ENCODE measurements around the gene CBX7. TPM values are rescaled to one million over a fixed set of nuclear protein-coding genes. Genes with fewer than 3 reads are reported as not detected.

Gene CBX7
- total and polyA plus RNA-seq, 2 of the 8 experiments (the other 6 are each of a cell fraction or from before 2014, with no cell fraction given) = 6.9 to 8.7 TPM

GRCh38 chr22:39130152-39130704 is 22.3 kb downstream of the CBX7 start:
- Histone ChIP-seq H4K91ac (replicated peaks; ENCODE audit: insufficient read length, low read length) (no peak overlapping the region), H3K18ac (ENCODE audit: extremely low read depth, low read length) (no peak overlapping the region), H3K9me3 (ENCODE audit: insufficient read depth in 2 of 2, low read depth in 1 of 2, low read length in 1 of 2) (0 out of 4 replicates have a peak, but pooled peaks cover 0 to 3% of the 10 kb centered on the region in 2 experiments), H3K56ac (replicated peaks; ENCODE audit: insufficient read length, low read depth, low read length) (no peak overlapping the region), H3K23me2 (ENCODE audit: low read depth, low read length) (no peaks in the 10 kb centered on the region), H4K8ac (ENCODE audit: extremely low read depth, insufficient read depth, low read length) (no peak overlapping the region), H3K79me2 (ENCODE audit: control insufficient read depth in 1 of 2, insufficient read depth in 2 of 2, low read length in 2 of 2) (no peaks in the 10 kb centered on the region), H2BK15ac (ENCODE audit: low read length) (0 out of 2 replicates have a peak overlapping the region, but pooled peaks have one; percentile 40), H3K27me3 (replicated peaks in 1 of 4; ENCODE audit: control insufficient read depth in 3 of 4, extremely low read depth in 1 of 4, insufficient read depth in 3 of 4, low read length in 3 of 4) (no peaks in the 10 kb centered on the region), H3K4me3 (ENCODE audit: extremely low read depth in 1 of 4, insufficient read depth in 2 of 4, low read depth in 3 of 4, low read length in 4 of 4) (no peak overlapping the region), H3K4ac (replicated peaks; ENCODE audit: insufficient read length, low read depth, low read length) (peak overlapping the region; percentile 96), H2AK5ac (ENCODE audit: low read depth, low read length) (peak overlapping the region; percentile 40; the same call in 1 of the 2 replicates), H3K79me1 (ENCODE audit: low read depth, low read length) (no peaks in the 10 kb centered on the region), H3K14ac (ENCODE audit: insufficient read length) (no peak overlapping the region), H3K23ac (ENCODE audit: insufficient read length) (no peak overlapping the region), H4K20me1 (replicated peaks in 1 of 2; ENCODE audit: control insufficient read depth in 1 of 2, insufficient read depth in 2 of 2, low read length in 2 of 2) (no peaks in the 10 kb centered on the region), H3K36me3 (ENCODE audit: control insufficient read depth in 2 of 4, insufficient read depth in 4 of 4, low read length in 3 of 4) (no peaks in the 10 kb centered on the region), H3K27ac (ENCODE audit: low read depth, low read length) (no peak overlapping the region), H2AFZ (ENCODE audit: low read length) (no peak overlapping the region), H2BK12ac (ENCODE audit: low read depth, low read length) (0 out of 2 replicates have a peak overlapping the region, but pooled peaks have one; percentile 1), H3K4me2 (ENCODE audit: insufficient read depth in 1 of 2, low read depth in 2 of 2, low read length in 2 of 2) (no peak overlapping the region), H4K5ac (ENCODE audit: insufficient read length, low read depth, low read length) (no peak overlapping the region), H2BK5ac (ENCODE audit: low read depth, low read length) (no peak overlapping the region), H2BK120ac (replicated peaks; ENCODE audit: low read depth, low read length) (no peak overlapping the region), H2BK20ac (ENCODE audit: low read length) (no peak overlapping the region), H3K4me1 (replicated peaks in 1 of 4; ENCODE audit: control insufficient read depth in 3 of 4, insufficient read depth in 4 of 4, low read length in 3 of 4) (peaks cover 4 to 18% (median 7%) of the 10 kb centered on the region in 4 experiments; a peak in 4 of 7 replicates), H3K9ac (replicated peaks in 1 of 4; ENCODE audit: extremely low read depth in 1 of 4, low read depth in 3 of 4, low read length in 3 of 4) (no peak overlapping the region)
- ChIA-PET POLR2A (ENCODE audit: partially characterized antibody) (interaction anchor here (0.9 to 7.4 kb wide), 4 partner anchors 12 to 187 kb away, joined by 3 to 67 read pairs (median 6); partner anchors contain the start of gene RPL3), CTCF (ENCODE audit: partially characterized antibody) (interaction anchor here (0.9 to 2.2 kb wide), 6 partner anchors 8 to 40 kb away, joined by 3 to 10 read pairs (median 5); partner anchors contain the start of gene APOBEC3H)
- TF ChIP-seq RAD21 (IDR thresholded peaks at IDR 0.05 in 1 of 2, conservative IDR thresholded peaks at IDR 0.05 in 1 of 2; ENCODE audit: low read depth in 2 of 2, low read length in 2 of 2) = no peak
- TF ChIP-seq KDM4A (IDR thresholded peaks at IDR 0.05; ENCODE audit: low read depth, low read length, severe bottlenecking) = no peak
- no peak for DNase-seq (ENCODE audit: low read depth in 1 of 2, low spot score in 2 of 2)
- FAIRE-seq = no peak
- 93% methylated on average over 8 of the region's 8 CpGs; no CpG with 5 or more reads in 1 of the 2 experiments for WGBS, 2 experiments (ENCODE audit: extremely low coverage in 1 of 2, insufficient coverage in 1 of 2, insufficient read length in 1 of 2, insufficient replicate concordance in 2 of 2, low coverage in 1 of 2, low lambda C conversion rate in 2 of 2, missing lambda C conversion rate in 1 of 2)
